Keratinocyte (primary cell): ENCODE results near the gene CTCF. TPM values are rescaled to one million over a fixed set of nuclear protein-coding genes. Genes with fewer than 3 reads are reported as not detected.

Source experiments
- DNase-seq: peaks from one replicate; pipeline ENCODE4 v3.0.0-alpha.2; 2011; ENCODE audit warnings: low read depth, missing footprints, low spot score
- FAIRE-seq: peaks from 2 replicates; lab custom pipeline; 2011; peaks lifted over from hg19 to GRCh38; lab: Jason Lieb, UNC
- H2AFZ ChIP-seq: 2 replicates; pipeline ENCODE4 v1.6.0; 2012; ENCODE audit warnings: low read length, control low read depth, inconsistent platforms; ENCODE audit not compliant: control insufficient read depth
- H3K27ac ChIP-seq: 2 replicates; pipeline ENCODE4 v1.5.1; 2011; ENCODE audit warnings: low read length; ENCODE audit not compliant: control insufficient read depth, insufficient read depth
- H3K27me3 ChIP-seq: 3 replicates; pipeline ENCODE4 v1.6.0; 2011; ENCODE audit warnings: low read length; ENCODE audit not compliant: control insufficient read depth, insufficient read depth; ENCODE audit errors: extremely low read depth
- H3K36me3 ChIP-seq, 2 experiments: 2 replicates in 1 of 2; 3 replicates in 1 of 2; pipeline ENCODE4 v1.5.1; 2011; ENCODE audit warnings: low read length in 2 of 2, mild to moderate bottlenecking in 1 of 2; ENCODE audit not compliant: control insufficient read depth in 2 of 2, insufficient read depth in 2 of 2; ENCODE audit errors: extremely low read depth in 1 of 2
- H3K4me1 ChIP-seq: 3 replicates; pipeline ENCODE4 v1.5.1; 2011; ENCODE audit warnings: low read length; ENCODE audit not compliant: control insufficient read depth, insufficient read depth; ENCODE audit errors: extremely low read depth
- H3K4me2 ChIP-seq: 3 replicates; pipeline ENCODE4 v1.6.0; 2011; ENCODE audit warnings: low read depth, low read length; ENCODE audit not compliant: control insufficient read depth, insufficient read depth; ENCODE audit errors: extremely low read depth
- H3K4me3 ChIP-seq, 3 experiments: fragments of 200-600 bp in 1 of 3; sonication (generic) in 1 of 3; 2 replicates in 2 of 3; 3 replicates in 1 of 3; pipeline ENCODE4 v1.5.1; 2011 to 2016; ENCODE audit warnings: low read length in 3 of 3, mild to moderate bottlenecking in 3 of 3, control low read depth in 2 of 3, inconsistent platforms in 1 of 3, low read depth in 1 of 3, mixed read lengths in 1 of 3, mixed run types in 1 of 3, moderate library complexity in 1 of 3; ENCODE audit not compliant: control insufficient read depth in 2 of 3, insufficient read depth in 2 of 3; ENCODE audit errors: extremely low read depth in 1 of 3
- H3K79me2 ChIP-seq: 2 replicates; pipeline ENCODE4 v1.6.0; 2012; ENCODE audit warnings: low read length; ENCODE audit not compliant: control insufficient read depth, insufficient read depth
- H3K9ac ChIP-seq: 3 replicates; pipeline ENCODE4 v1.6.0; 2011; ENCODE audit warnings: low read length; ENCODE audit not compliant: control insufficient read depth, insufficient read depth; ENCODE audit errors: extremely low read depth
- H3K9me1 ChIP-seq: 3 replicates; pipeline ENCODE4 v1.6.0; 2011; ENCODE audit warnings: low read length; ENCODE audit not compliant: control insufficient read depth, insufficient read depth; ENCODE audit errors: extremely low read depth
- H3K9me3 ChIP-seq: 2 replicates; pipeline ENCODE4 v1.5.1; 2012; ENCODE audit warnings: low read depth, low read length; ENCODE audit not compliant: control insufficient read depth
- H4K20me1 ChIP-seq: 3 replicates; pipeline ENCODE4 v1.6.0; 2011; ENCODE audit warnings: low read length; ENCODE audit not compliant: control insufficient read depth, insufficient read depth; ENCODE audit errors: extremely low read depth
- CTCF ChIP-seq, 3 experiments: IDR thresholded peaks in 1 of 3; conservative IDR thresholded peaks in 1 of 3; optimal IDR thresholded peaks in 1 of 3; 2 replicates in 2 of 3; 3 replicates in 1 of 3; pipeline versions ENCODE3 to v1.5.1; 2011; ENCODE audit warnings: low read length in 3 of 3, mild to moderate bottlenecking in 3 of 3, moderate library complexity in 2 of 3, control low read depth in 1 of 3, inconsistent platforms in 1 of 3; ENCODE audit not compliant: insufficient read depth in 2 of 3; ENCODE audit errors: extremely low read depth in 1 of 3
- EZH2 ChIP-seq: IDR thresholded peaks from one replicate; pipeline ENCODE4 v1.6.1; 2012; ENCODE audit warnings: inconsistent platforms, mild to moderate bottlenecking, low read length, moderate library complexity
- dilution Hi-C: fragments of 300-500 bp; cut with MboI; formaldehyde crosslinking; loops from one replicate; pipeline ENCODE4 v1.7.0; 2020; ENCODE audit warnings: low sequenced_read_pairs; ENCODE audit not compliant: extremely low pct_ligation_motif_present
- polyA plus RNA-seq, 5 experiments: library from polyadenylated mRNA; depleted of rRNA in 3 of 5; stranded (reverse) in 3 of 5; stranded (forward) in 1 of 5; unstranded in 1 of 5; fragments of >200 nt; gene quantifications; 1 replicate in 1 of 5; 2 replicates in 3 of 5; 3 replicates in 1 of 5; pipeline versions ENCODE4 v1.2.1 to v1.2.3, GENCODE V29; 2011 to 2012; ENCODE audit warnings: missing spikeins in 2 of 5, low read depth in 1 of 5, low replicate concordance in 1 of 5

Gene CTCF
- polyA plus RNA-seq, 1 donor (not counting 4 experiments of a cell fraction or from before 2014, with no cell fraction given), result 21.4 TPM

GRCh38 chr16:67530013-67530939, 32.0 kb upstream of the CTCF start:
- H3K9ac ChIP-seq, result peak overlapping the region; percentile 62
- no peak overlapping the region for H2AFZ ChIP-seq
- DNase-seq (no peak), FAIRE-seq (no peak)
- H4K20me1 ChIP-seq, result no peaks in the 10 kb centered on the region
- peak overlapping the region; percentile 3 for H3K27ac ChIP-seq
- peak overlapping the region; percentile 85 for H3K4me2 ChIP-seq
- no peaks in the 10 kb centered on the region for H3K27me3 ChIP-seq
- H3K36me3 ChIP-seq, result no peaks in the 10 kb centered on the region
- H3K79me2 ChIP-seq, result peaks cover 30% of the 10 kb centered on the region
- dilution Hi-C loops, result no loop called here
- peaks cover 6% of the 10 kb centered on the region for H3K9me1 ChIP-seq
- peak overlapping the region; percentile 53 to 61 (median 56) for H3K4me3 ChIP-seq
- H3K4me1 ChIP-seq, result peaks cover 49% of the 10 kb centered on the region
- no peaks in the 10 kb centered on the region for H3K9me3 ChIP-seq
- TF ChIP-seq EZH2 (no peak), CTCF (optimal IDR thresholded peaks at IDR 0.05 in 1 of 3, IDR thresholded peaks at IDR 0.05 in 1 of 3, conservative IDR thresholded peaks at IDR 0.05 in 1 of 3; ENCODE audit: extremely low read depth in 1 of 3, insufficient read depth in 2 of 3, low read length in 3 of 3) (no peak)

GRCh38 chr16:67531247-67531646, 31.1 kb upstream of the CTCF start:
- no peak overlapping the region for H3K4me3 ChIP-seq
- peaks cover 39% of the 10 kb centered on the region for H3K4me1 ChIP-seq
- H3K9me1 ChIP-seq, result peaks cover 2% of the 10 kb centered on the region
- no peak for TF ChIP-seq CTCF (optimal IDR thresholded peaks at IDR 0.05 in 1 of 3, IDR thresholded peaks at IDR 0.05 in 1 of 3, conservative IDR thresholded peaks at IDR 0.05 in 1 of 3; ENCODE audit: extremely low read depth in 1 of 3, insufficient read depth in 2 of 3, low read length in 3 of 3)
- TF ChIP-seq EZH2, result no peak
- H3K79me2 ChIP-seq, result peaks cover 30% of the 10 kb centered on the region
- H3K27ac ChIP-seq, result no peak overlapping the region
- no peak overlapping the region for H2AFZ ChIP-seq
- dilution Hi-C loops, result no loop called here
- H3K9ac ChIP-seq, result no peak overlapping the region
- no peak for DNase-seq
- H3K9me3 ChIP-seq, result no peaks in the 10 kb centered on the region
- no peaks in the 10 kb centered on the region for H3K27me3 ChIP-seq
- H3K36me3 ChIP-seq, result no peaks in the 10 kb centered on the region
- H3K4me2 ChIP-seq, result no peak overlapping the region
- no peak for FAIRE-seq
- no peaks in the 10 kb centered on the region for H4K20me1 ChIP-seq
